Measurements from ENCODE around the gene NAGK. TPM values are rescaled to one million over a fixed set of nuclear protein-coding genes. Genes with fewer than 3 reads are reported as not detected.
"Not testable (repeated sequence)": the region's sequence is repeated elsewhere in the genome, so short reads cannot be mapped to it uniquely, and the experiment has no call there.

NAGK gene
- 75.2 and 83.2 TPM in 2 replicates for total RNA-seq

- intact Hi-C loops (cut with micrococcal nuclease) = loop anchor here (1.0 to 10.0 kb wide), 8 partner anchors 19 to 263 kb away; partner anchors contain the start of genes MCEE, MPHOSPH10, PAIP2B and TEX261
- H3K27me3 Mint-ChIP-seq (ENCODE audit: insufficient read depth) = no peaks in the 10 kb centered on the region
- H3K27ac Mint-ChIP-seq = peak within 1 kb of the TSS; percentile 97
- peaks cover 22% of the 10 kb centered on the region for H3K36me3 Mint-ChIP-seq (ENCODE audit: low read depth)
- H3K9me3 Mint-ChIP-seq = no peaks in the 10 kb centered on the region
- DNase-seq (ENCODE audit: low spot score) = peak; percentile 98
- H3K4me3 Mint-ChIP-seq = peak within 1 kb of the TSS; percentile 93
- H3K4me1 Mint-ChIP-seq (ENCODE audit: low read depth) = peaks cover 55% of the 10 kb centered on the region
These were observed at the start of gene NAGK for GRCh38 chr2:71068218-71069035. Gene NAGK (plus strand): TSS chr2:71068648. CDS start chr2:71068684, 36 bp downstream.

GRCh38 chr2:71019989-71020388 is 48.5 kb upstream of the NAGK start:
- H3K27ac Mint-ChIP-seq; H3K9me3 Mint-ChIP-seq; H3K27me3 Mint-ChIP-seq (ENCODE audit: insufficient read depth); H3K4me3 Mint-ChIP-seq; DNase-seq (ENCODE audit: low spot score); intact Hi-C loops (cut with micrococcal nuclease); H3K36me3 Mint-ChIP-seq (ENCODE audit: low read depth): not testable (repeated sequence)
- peaks cover 11% of the 10 kb centered on the region for H3K4me1 Mint-ChIP-seq (ENCODE audit: low read depth)

- H3K9me3 Mint-ChIP-seq; H3K36me3 Mint-ChIP-seq (ENCODE audit: low read depth); H3K4me3 Mint-ChIP-seq; H3K27me3 Mint-ChIP-seq (ENCODE audit: insufficient read depth); DNase-seq (ENCODE audit: low spot score); H3K27ac Mint-ChIP-seq; intact Hi-C loops (cut with micrococcal nuclease): not testable (repeated sequence)
- peaks cover 11% of the 10 kb centered on the region for H3K4me1 Mint-ChIP-seq (ENCODE audit: low read depth)
These were observed 47.1 kb upstream of the NAGK start for GRCh38 chr2:71021394-71021793.

GRCh38 chr2:71023553-71024243 is 44.8 kb upstream of the NAGK start:
- intact Hi-C loops (cut with micrococcal nuclease) = loop anchor here (1.0 to 2.0 kb wide), 3 partner anchors 45 to 203 kb away; partner anchors contain the start of genes MCEE, MPHOSPH10, NAGK and PAIP2B
- peaks cover 11% of the 10 kb centered on the region for H3K4me1 Mint-ChIP-seq (ENCODE audit: low read depth)
- peak overlapping the region; percentile 73 for H3K27ac Mint-ChIP-seq
- peak; percentile 70 for DNase-seq (ENCODE audit: low spot score)
- H3K36me3 Mint-ChIP-seq (ENCODE audit: low read depth); H3K9me3 Mint-ChIP-seq; H3K27me3 Mint-ChIP-seq (ENCODE audit: insufficient read depth); H3K4me3 Mint-ChIP-seq: not testable (repeated sequence)

- peaks cover 11% of the 10 kb centered on the region for H3K27me3 Mint-ChIP-seq (ENCODE audit: insufficient read depth)
- H3K4me3 Mint-ChIP-seq; H3K27ac Mint-ChIP-seq; H3K9me3 Mint-ChIP-seq; DNase-seq (ENCODE audit: low spot score); H3K36me3 Mint-ChIP-seq (ENCODE audit: low read depth); H3K4me1 Mint-ChIP-seq (ENCODE audit: low read depth); intact Hi-C loops (cut with micrococcal nuclease): not testable (repeated sequence)
These were observed 32.2 kb upstream of the NAGK start for GRCh38 chr2:71036296-71036695.

GRCh38 chr2:71042287-71042686 is 26.2 kb upstream of the NAGK start:
- H3K4me1 Mint-ChIP-seq (ENCODE audit: low read depth) = no peaks in the 10 kb centered on the region
- intact Hi-C loops (cut with micrococcal nuclease) = no loop called here
- H3K9me3 Mint-ChIP-seq = no peaks in the 10 kb centered on the region
- H3K27me3 Mint-ChIP-seq (ENCODE audit: insufficient read depth) = peaks cover 8% of the 10 kb centered on the region
- no peaks in the 10 kb centered on the region for H3K36me3 Mint-ChIP-seq (ENCODE audit: low read depth)
- no peak overlapping the region for H3K27ac Mint-ChIP-seq
- DNase-seq (ENCODE audit: low spot score) = no peak
- H3K4me3 Mint-ChIP-seq = no peak overlapping the region

- Mint-ChIP-seq H3K36me3 (ENCODE audit: low read depth) (no peaks in the 10 kb centered on the region), H3K4me3 (no peak overlapping the region), H3K9me3 (no peaks in the 10 kb centered on the region), H3K27me3 (ENCODE audit: insufficient read depth) (peaks cover 2% of the 10 kb centered on the region), H3K27ac (no peak overlapping the region), H3K4me1 (ENCODE audit: low read depth) (no peaks in the 10 kb centered on the region)
- no peak for DNase-seq (ENCODE audit: low spot score)
- intact Hi-C loops (cut with micrococcal nuclease) = loop anchor here (1.0 kb wide), 1 partner anchor 25 kb away; the partner anchor contains the start of gene NAGK
These were observed 24.7 kb upstream of the NAGK start for GRCh38 chr2:71043531-71044407.

GRCh38 chr2:71045151-71045550 is 23.3 kb upstream of the NAGK start:
- Mint-ChIP-seq H3K4me3 (no peak overlapping the region), H3K36me3 (ENCODE audit: low read depth) (no peaks in the 10 kb centered on the region), H3K4me1 (ENCODE audit: low read depth) (peaks cover 11% of the 10 kb centered on the region), H3K27ac (no peak overlapping the region), H3K9me3 (no peaks in the 10 kb centered on the region), H3K27me3 (ENCODE audit: insufficient read depth) (peaks cover 2% of the 10 kb centered on the region)
- no peak for DNase-seq (ENCODE audit: low spot score)
- intact Hi-C loops (cut with micrococcal nuclease) = no loop called here

- no peak overlapping the region for H3K27ac Mint-ChIP-seq
- intact Hi-C loops (cut with micrococcal nuclease) = no loop called here
- H3K4me3 Mint-ChIP-seq = no peak overlapping the region
- H3K36me3 Mint-ChIP-seq (ENCODE audit: low read depth) = no peaks in the 10 kb centered on the region
- DNase-seq (ENCODE audit: low spot score) = no peak
- peaks cover 14% of the 10 kb centered on the region for H3K4me1 Mint-ChIP-seq (ENCODE audit: low read depth)
- peaks cover 2% of the 10 kb centered on the region for H3K27me3 Mint-ChIP-seq (ENCODE audit: insufficient read depth)
- H3K9me3 Mint-ChIP-seq = no peaks in the 10 kb centered on the region
These were observed 22.4 kb upstream of the NAGK start for GRCh38 chr2:71045865-71046548.

GRCh38 chr2:71048096-71048495 is 20.4 kb upstream of the NAGK start:
- DNase-seq (ENCODE audit: low spot score) = no peak
- Mint-ChIP-seq H3K4me3 (no peak overlapping the region), H3K4me1 (ENCODE audit: low read depth) (peaks cover 14% of the 10 kb centered on the region), H3K36me3 (ENCODE audit: low read depth) (no peaks in the 10 kb centered on the region), H3K27ac (no peak overlapping the region), H3K27me3 (ENCODE audit: insufficient read depth) (peaks cover 2% of the 10 kb centered on the region), H3K9me3 (no peaks in the 10 kb centered on the region)
- intact Hi-C loops (cut with micrococcal nuclease) = no loop called here

GRCh38 chr2:71049704-71050360 is 18.6 kb upstream of the NAGK start:
- peak; percentile 22 for DNase-seq (ENCODE audit: low spot score)
- H3K4me3 Mint-ChIP-seq; H3K27me3 Mint-ChIP-seq (ENCODE audit: insufficient read depth); H3K9me3 Mint-ChIP-seq; H3K36me3 Mint-ChIP-seq (ENCODE audit: low read depth); H3K27ac Mint-ChIP-seq: not testable (repeated sequence)
- intact Hi-C loops (cut with micrococcal nuclease) = loop anchor here (1.0 kb wide), 1 partner anchor 18 kb away; the partner anchor contains the start of gene NAGK
- peaks cover 14% of the 10 kb centered on the region for H3K4me1 Mint-ChIP-seq (ENCODE audit: low read depth)

Data from activated T-helper 1 cell treated with anti-CD3 and anti-CD28 coated beads, Interleukin-12 subunit alpha, Interleukin-12 subunit beta, Interleukin-2, Interleukin-4 antibody, amounts not matched to agents 30 ng/mL and 10 ng/mL and 1 ng/mL, durations not matched to agents 14 hours and 24 hours and 36 hours (primary cell).